HEK293 (cell line): ENCODE measurements around the gene SCTR.

Experiments used
- CTCF ChIP-seq: fragments of 450-650 bp; formaldehyde crosslinking; IDR thresholded peaks from 2 replicates; pipeline ENCODE4 v1.5.1; 2016; ENCODE audit warnings: missing biosample characterization, missing genetic modification characterization
- ZBTB20 ChIP-seq: fragments of 450-650 bp; formaldehyde crosslinking; IDR thresholded peaks from 2 replicates; pipeline ENCODE4 v1.5.1; 2016; ENCODE audit warnings: missing biosample characterization, missing genetic modification characterization
- ZNF174 ChIP-seq: fragments of 450-650 bp; formaldehyde crosslinking; IDR thresholded peaks from 2 replicates; pipeline ENCODE4 v1.5.0; 2017; ENCODE audit warnings: missing biosample characterization, mild to moderate bottlenecking, missing genetic modification characterization
- ZNF24 ChIP-seq: fragments of 450-650 bp; formaldehyde crosslinking; IDR thresholded peaks from 2 replicates; pipeline ENCODE4 v1.5.1; 2016; ENCODE audit warnings: missing biosample characterization, missing genetic modification characterization
- ZNF561 ChIP-seq: fragments of 450-650 bp; IDR thresholded peaks from 2 replicates; pipeline ENCODE4 v1.5.1; 2018; ENCODE audit warnings: missing biosample characterization, missing genetic modification characterization, borderline replicate concordance
- ZNF747 ChIP-seq: fragments of 450-650 bp; formaldehyde crosslinking; IDR thresholded peaks from 2 replicates; pipeline ENCODE4 v1.5.1; 2016; ENCODE audit warnings: missing biosample characterization, missing genetic modification characterization

GRCh38 chr2:119402106-119402505 lies 122.2 kb downstream of the SCTR start:
- TF ChIP-seq ZNF174 (tag by site-specific recombination) (no peak), ZBTB20 (tag by site-specific recombination) (no peak), ZNF561 (tag by site-specific recombination) (no peak), ZNF24 (no peak), ZNF747 (tag by site-specific recombination) (no peak), CTCF (tag by site-specific recombination) (no peak)
